Hepatocyte (in vitro differentiated cells): ENCODE measurements around the gene CBX7.

Experiments
- EZH2 ChIP-seq: fragments of 200-600 bp; sonication (generic); IDR thresholded peaks from 2 replicates; pipeline ENCODE4 v1.6.1; 2016; ENCODE audit warnings: antibody characterized with exemption, mild to moderate bottlenecking, borderline replicate concordance
- EZH2phosphoT487 ChIP-seq: fragments of 200-600 bp; sonication (generic); IDR thresholded peaks from one replicate; pipeline ENCODE4 v1.6.1; 2018; ENCODE audit warnings: antibody characterized with exemption, mild to moderate bottlenecking, low read depth, moderate library complexity; ENCODE audit not compliant: unreplicated experiment, severe bottlenecking
- TF ChIP-seq, protein P1 (sequence below): fragments of 200-600 bp; sonication (generic); IDR thresholded peaks from 2 replicates; pipeline ENCODE4 v1.5.1; 2016; ENCODE audit warnings: antibody characterized with exemption, mild to moderate bottlenecking; ENCODE audit not compliant: poor library complexity

DNA sequence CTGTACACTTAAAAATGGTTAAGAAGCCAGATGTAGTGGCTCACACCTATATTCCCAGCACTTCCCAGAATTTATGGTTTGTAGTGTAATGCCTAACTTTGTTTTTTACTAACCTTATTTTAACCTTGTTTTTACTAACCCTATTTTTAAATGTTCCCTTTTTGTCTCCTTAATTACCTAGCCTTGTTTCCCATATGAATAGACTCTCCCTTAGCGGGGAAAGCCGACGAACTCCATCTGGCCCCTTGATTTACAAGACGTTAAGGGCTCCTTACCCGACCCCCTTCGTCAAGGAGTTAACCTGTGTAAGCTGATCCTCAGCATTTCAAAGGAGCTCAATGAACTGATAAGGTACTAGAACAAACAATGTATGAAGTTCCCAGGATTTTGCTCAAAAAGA, 38.4 kb downstream of the CBX7 start:
- TF ChIP-seq, protein P1, sequence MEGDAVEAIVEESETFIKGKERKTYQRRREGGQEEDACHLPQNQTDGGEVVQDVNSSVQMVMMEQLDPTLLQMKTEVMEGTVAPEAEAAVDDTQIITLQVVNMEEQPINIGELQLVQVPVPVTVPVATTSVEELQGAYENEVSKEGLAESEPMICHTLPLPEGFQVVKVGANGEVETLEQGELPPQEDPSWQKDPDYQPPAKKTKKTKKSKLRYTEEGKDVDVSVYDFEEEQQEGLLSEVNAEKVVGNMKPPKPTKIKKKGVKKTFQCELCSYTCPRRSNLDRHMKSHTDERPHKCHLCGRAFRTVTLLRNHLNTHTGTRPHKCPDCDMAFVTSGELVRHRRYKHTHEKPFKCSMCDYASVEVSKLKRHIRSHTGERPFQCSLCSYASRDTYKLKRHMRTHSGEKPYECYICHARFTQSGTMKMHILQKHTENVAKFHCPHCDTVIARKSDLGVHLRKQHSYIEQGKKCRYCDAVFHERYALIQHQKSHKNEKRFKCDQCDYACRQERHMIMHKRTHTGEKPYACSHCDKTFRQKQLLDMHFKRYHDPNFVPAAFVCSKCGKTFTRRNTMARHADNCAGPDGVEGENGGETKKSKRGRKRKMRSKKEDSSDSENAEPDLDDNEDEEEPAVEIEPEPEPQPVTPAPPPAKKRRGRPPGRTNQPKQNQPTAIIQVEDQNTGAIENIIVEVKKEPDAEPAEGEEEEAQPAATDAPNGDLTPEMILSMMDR = no peak
- TF ChIP-seq EZH2phosphoT487 = no peak
- no peak for TF ChIP-seq EZH2
